H1 (cell line): ENCODE data around the gene XAF1. TPM values are rescaled to one million over a fixed set of nuclear protein-coding genes. Genes with fewer than 3 reads are reported as not detected.

Experiments
- CHD1 ChIP-seq: IDR thresholded peaks from 2 replicates; pipeline ENCODE4 v1.6.1; 2012; ENCODE audit warnings: low read depth, low read length, improper control_type of control experiment
- polyA plus RNA-seq, 7 experiments: library from polyadenylated mRNA; depleted of rRNA in 3 of 7; stranded (reverse) in 5 of 7; unstranded in 2 of 7; fragments of >200 nt in 5 of 7; fragments of 200-250 nt in 2 of 7; gene quantifications; 1 replicate in 5 of 7; 2 replicates in 1 of 7; 4 replicates in 1 of 7; pipeline versions ENCODE4 v1.2.1 to v1.2.3, GENCODE V29; 2011 to 2013; ENCODE audit warnings: missing spikeins in 2 of 7, mixed read lengths in 2 of 7
- total RNA-seq: library from RNA; stranded (reverse); fragmentation: NEBNext Ultra II Directional; extraction: Animal tissue kit (Norgen Biotek cat#: 25700); gene quantifications from 2 replicates; pipeline ENCODE4 v1.2.1, GENCODE V29; 2021

XAF1 gene
- total and polyA plus RNA-seq, 2 of the 8 experiments (the other 6 are each of a cell fraction or from before 2014, with no cell fraction given): not detected

GRCh38 chr17:6752068-6752909, 3.6 kb upstream of the XAF1 start (continued):
- no peak for TF ChIP-seq CHD1
